NB4 (cell line): ENCODE data around the gene HDAC9.

ENCODE experiments used
- CTCF ChIP-seq: IDR thresholded peaks from one replicate; pipeline ENCODE4 v1.5.1; 2012; ENCODE audit warnings: low read depth, low read length
- MAX ChIP-seq: IDR thresholded peaks from 2 replicates; pipeline ENCODE4 v1.6.1; 2011; ENCODE audit warnings: low read depth, low read length
- MYC ChIP-seq: IDR thresholded peaks from 2 replicates; pipeline ENCODE4 v1.6.1; 2011; ENCODE audit warnings: low read depth, low read length

GRCh38 chr7:18864967-18865366 lies 369.4 kb downstream of the HDAC9 start:
- TF ChIP-seq CTCF (no peak), MAX (no peak), MYC (no peak)
